Common myeloid progenitor, CD34-positive (primary cell): Measurements from ENCODE around the gene VEGFA.

Experiments
- CTCF ChIA-PET: fragments of 350-600 bp; sonication (Branson Sonifier 250); formaldehyde crosslinking; loops from one replicate; lab custom pipeline; 2021; ENCODE audit warnings: antibody characterized with exemption; lab: Charles Lee
- POLR2A ChIA-PET: fragments of 350-600 bp; sonication (Branson Sonifier 250); formaldehyde crosslinking; loops from one replicate; lab custom pipeline; 2021; ENCODE audit warnings: antibody characterized with exemption; lab: Charles Lee
- DNase-seq, 3 donors: peaks; one replicate each; pipeline versions ENCODE4 v3.0.0 to v3.0.0-alpha.2; 2013
- H3K27ac ChIP-seq, 2 experiments: 1 replicate in 1 of 2; 2 replicates in 1 of 2; pipeline ENCODE4 v1.7.0; 2013; ENCODE audit warnings: inconsistent platforms in 2 of 2, low read length in 2 of 2, mild to moderate bottlenecking in 2 of 2, low read depth in 1 of 2, moderate library complexity in 1 of 2; ENCODE audit not compliant: severe bottlenecking in 2 of 2, insufficient read depth in 1 of 2, poor library complexity in 1 of 2
- H3K27me3 ChIP-seq, 5 experiments: replicated peaks in 2 of 5; 1 replicate in 3 of 5; 2 replicates in 2 of 5; pipeline versions ENCODE4 v1.6.1 to v1.7.0; 2013; ENCODE audit warnings: low read length in 4 of 5, mild to moderate bottlenecking in 2 of 5, moderate library complexity in 2 of 5, inconsistent platforms in 1 of 5; ENCODE audit not compliant: insufficient read depth in 5 of 5, control insufficient read depth in 4 of 5
- H3K36me3 ChIP-seq, 4 experiments: 1 replicate in 2 of 4; 2 replicates in 2 of 4; pipeline versions ENCODE4 v1.6.1 to v1.7.0; 2013; ENCODE audit warnings: low read length in 3 of 4, control low read depth in 1 of 4, mild to moderate bottlenecking in 1 of 4; ENCODE audit not compliant: control insufficient read depth in 4 of 4, insufficient read depth in 4 of 4
- H3K4me1 ChIP-seq, 4 experiments: 1 replicate in 3 of 4; 2 replicates in 1 of 4; pipeline versions ENCODE4 v1.6.1 to v1.7.1; 2013; ENCODE audit warnings: low read length in 3 of 4, mild to moderate bottlenecking in 3 of 4, control low read depth in 1 of 4, inconsistent platforms in 1 of 4, moderate library complexity in 1 of 4; ENCODE audit not compliant: control insufficient read depth in 4 of 4, insufficient read depth in 4 of 4; ENCODE audit errors: control extremely low read depth in 1 of 4
- H3K4me3 ChIP-seq, 7 experiments: 1 replicate in 4 of 7; 2 replicates in 3 of 7; pipeline versions ENCODE4 v1.5.1 to v1.7.0; 2013; ENCODE audit warnings: mild to moderate bottlenecking in 7 of 7, low read length in 6 of 7, moderate library complexity in 6 of 7, inconsistent platforms in 2 of 7, low read depth in 2 of 7, control low read depth in 1 of 7; ENCODE audit not compliant: insufficient read depth in 4 of 7, control insufficient read depth in 1 of 7; ENCODE audit errors: extremely low read depth in 1 of 7
- H3K9me3 ChIP-seq, 5 experiments: 1 replicate in 4 of 5; 2 replicates in 1 of 5; pipeline versions ENCODE4 v1.6.1 to v1.7.1; 2013; ENCODE audit warnings: low read length in 4 of 5, mild to moderate bottlenecking in 2 of 5, inconsistent platforms in 1 of 5, low read depth in 1 of 5, moderate library complexity in 1 of 5; ENCODE audit not compliant: control insufficient read depth in 4 of 5, insufficient read depth in 2 of 5; ENCODE audit errors: control extremely low read depth in 1 of 5
- WGBS: methylation state at CpG from one replicate; pipeline ENCODE4 v1.1.5; 2013; ENCODE audit not compliant: insufficient coverage; 5-methylcytosine and 5-hydroxymethylcytosine counted together

VEGFA gene

GRCh38 chr6:43725643-43726580, 44.1 kb upstream of the VEGFA start:
- Histone ChIP-seq H3K9me3 (peaks cover 0 to 2% (median 0%) of the 10 kb centered on the region in 5 experiments), H3K4me3 (peak overlapping the region in 4 of 7 experiments; percentile 24 to 57 (median 42)), H3K27ac (peak overlapping the region in 1 of 2 experiments; percentile 19), H3K27me3 (peaks cover 0 to 6% (median 0%) of the 10 kb centered on the region in 5 experiments), H3K4me1 (peaks cover 4 to 29% (median 27%) of the 10 kb centered on the region in 4 experiments), H3K36me3 (no peaks in the 10 kb centered on the region)
- CTCF ChIA-PET = interaction anchor here (0.9 to 3.8 kb wide), 18 partner anchors 9 to 355 kb away, joined by 3 to 24 read pairs (median 9); partner anchors contain the start of gene VEGFA
- WGBS = 66% methylated on average over 5 of the region's 7 CpGs
- POLR2A ChIA-PET = interaction anchor here (0.5 to 1.5 kb wide), 5 partner anchors 8 to 92 kb away, joined by 3 to 7 read pairs (median 4); partner anchors contain the start of gene VEGFA
- no peak for DNase-seq

- peaks cover 4 to 29% (median 27%) of the 10 kb centered on the region in 4 experiments for H3K4me1 ChIP-seq
- POLR2A ChIA-PET = no interaction called here
Measured at GRCh38 chr6:43727634-43728033, 42.4 kb upstream of the VEGFA start.

GRCh38 chr6:43728586-43728985, 41.4 kb upstream of the VEGFA start:
- CTCF ChIA-PET = interaction anchor here (1.0 to 1.4 kb wide), 2 partner anchors 16 to 351 kb away, joined by 3 to 4 read pairs; no protein-coding TSS in a partner anchor

More at GRCh38 chr6:43727634-43728033, 42.4 kb upstream of the VEGFA start:
- Histone ChIP-seq H3K4me3 (no peak overlapping the region), H3K36me3 (no peaks in the 10 kb centered on the region), H3K9me3 (peaks cover 0 to 5% (median 0%) of the 10 kb centered on the region in 5 experiments), H3K27ac (no peak overlapping the region), H3K27me3 (peaks cover 0 to 3% (median 0%) of the 10 kb centered on the region in 5 experiments)
- WGBS = 89% methylated on average over 3 of the region's 3 CpGs
- CTCF ChIA-PET = interaction anchor here (1.0 to 1.4 kb wide), 2 partner anchors 17 to 351 kb away, joined by 3 to 4 read pairs; no protein-coding TSS in a partner anchor
- no peak for DNase-seq

GRCh38 chr6:43729537-43729936, 40.5 kb upstream of the VEGFA start:
- no CpG with 5 or more reads among the region's 6 CpGs for WGBS
- H3K27ac ChIP-seq = no peak overlapping the region

More at GRCh38 chr6:43728586-43728985, 41.4 kb upstream of the VEGFA start:
- Histone ChIP-seq H3K4me1 (peaks cover 4 to 30% (median 27%) of the 10 kb centered on the region in 4 experiments), H3K27me3 (no peaks in the 10 kb centered on the region), H3K4me3 (no peak overlapping the region), H3K9me3 (peaks cover 0 to 5% (median 0%) of the 10 kb centered on the region in 5 experiments), H3K36me3 (no peaks in the 10 kb centered on the region), H3K27ac (no peak overlapping the region)
- DNase-seq = no peak
- 100% methylated on average over 1 of the region's 2 CpGs for WGBS
- POLR2A ChIA-PET = interaction anchor here (0.6 kb wide), 1 partner anchor 265 kb away, joined by 3 read pairs; no protein-coding TSS in a partner anchor

GRCh38 chr6:43730634-43731033, 39.4 kb upstream of the VEGFA start:
- ChIA-PET POLR2A (no interaction called here), CTCF (interaction anchor here (0.6 to 1.2 kb wide), 2 partner anchors 9 to 26 kb away, joined by 3 to 5 read pairs; no protein-coding TSS in a partner anchor)

More at GRCh38 chr6:43729537-43729936, 40.5 kb upstream of the VEGFA start:
- no peaks in the 10 kb centered on the region for H3K27me3 ChIP-seq
- no peaks in the 10 kb centered on the region for H3K36me3 ChIP-seq
- peaks cover 0 to 5% (median 0%) of the 10 kb centered on the region in 5 experiments for H3K9me3 ChIP-seq
- no peak overlapping the region for H3K4me3 ChIP-seq
- ChIA-PET POLR2A (no interaction called here), CTCF (no interaction called here)
- H3K4me1 ChIP-seq = peaks cover 1 to 30% (median 28%) of the 10 kb centered on the region in 4 experiments
- DNase-seq = no peak

GRCh38 chr6:43733471-43734293, 36.3 kb upstream of the VEGFA start:
- Histone ChIP-seq H3K9me3 (peaks cover 0 to 5% (median 0%) of the 10 kb centered on the region in 5 experiments), H3K36me3 (no peaks in the 10 kb centered on the region), H3K4me3 (peak overlapping the region in 1 of 7 experiments; percentile 23), H3K4me1 (peaks cover 2 to 29% (median 22%) of the 10 kb centered on the region in 4 experiments), H3K27ac (no peak overlapping the region), H3K27me3 (no peaks in the 10 kb centered on the region)
- 38% methylated on average over 4 of the region's 10 CpGs for WGBS
- CTCF ChIA-PET = interaction anchor here (0.5 to 2.6 kb wide), 9 partner anchors 9 to 41 kb away, joined by 3 to 12 read pairs (median 5); partner anchors contain the start of gene VEGFA
- POLR2A ChIA-PET = interaction anchor here (1.2 kb wide), 1 partner anchor 9 kb away, joined by 4 read pairs; no protein-coding TSS in a partner anchor
- peak in 2 of 3 donors; percentile 69 to 85 for DNase-seq

More at GRCh38 chr6:43730634-43731033, 39.4 kb upstream of the VEGFA start:
- peaks cover 2 to 28% (median 25%) of the 10 kb centered on the region in 4 experiments for H3K4me1 ChIP-seq
- H3K27ac ChIP-seq = no peak overlapping the region
- no peaks in the 10 kb centered on the region for H3K27me3 ChIP-seq
- DNase-seq = no peak
- H3K9me3 ChIP-seq = peaks cover 0 to 5% (median 0%) of the 10 kb centered on the region in 5 experiments
- H3K36me3 ChIP-seq = no peaks in the 10 kb centered on the region
- H3K4me3 ChIP-seq = no peak overlapping the region
